Osteoblast (primary cell): ENCODE results near the gene IZUMO1. TPM values are rescaled to one million over a fixed set of nuclear protein-coding genes. Genes with fewer than 3 reads are reported as not detected.

Experiments used
- small RNA-seq: library from RNA; depleted of rRNA; stranded (forward); fragments of <200 nt; gene quantifications from one replicate; pipeline ENCODE3, GENCODE V24; 2012
- total RNA-seq: library from RNA; depleted of rRNA; stranded (reverse); fragments of >200 nt; gene quantifications from 2 replicates; pipeline ENCODE4 v1.2.3, GENCODE V29; 2012

The IZUMO1 gene
- total RNA-seq, 1 donor, result not detected

Small RNAs within 50 kb of the gene (small RNA-seq; reads per million reads assigned to genes)
- not detected for gene RNU6-317P

Other genes starting within 250 kb of the IZUMO1 start
- not detected in 2 replicates for gene LMTK3, start 235.1 kb downstream of the IZUMO1 start, total RNA-seq
- under 0.01 TPM in 1 of 2 replicates, not detected in the other for gene SULT2B1, start 194.7 kb downstream of the IZUMO1 start, total RNA-seq
- not detected in 2 replicates for gene SPACA4, start 140.2 kb downstream of the IZUMO1 start, total RNA-seq
- 0.29 TPM in 1 of 2 replicates, not detected in the other for gene FAM83E, start 131.8 kb downstream of the IZUMO1 start, total RNA-seq
- gene RPL18, start 127.7 kb downstream of the IZUMO1 start, total RNA-seq, result 1,357 and 1,526 TPM in 2 replicates
- gene SPHK2, start 127.4 kb downstream of the IZUMO1 start, total RNA-seq, result 13.0 and 13.3 TPM in 2 replicates
- gene DBP, start 109.5 kb downstream of the IZUMO1 start, total RNA-seq, result 14.5 and 18.3 TPM in 2 replicates
- 1.8 and 2.7 TPM in 2 replicates for gene CA11, start 100.7 kb downstream of the IZUMO1 start, total RNA-seq
- under 0.01 and 0.29 TPM in 2 replicates for gene NTN5, start 73.9 kb downstream of the IZUMO1 start, total RNA-seq
- gene FUT2, start 50.9 kb downstream of the IZUMO1 start, total RNA-seq, result not detected in 2 replicates
- 0.36 and 0.59 TPM in 2 replicates for gene MAMSTR, start 27.2 kb downstream of the IZUMO1 start, total RNA-seq
- gene RASIP1, start 6.3 kb downstream of the IZUMO1 start, total RNA-seq, result 2.1 and 3.6 TPM in 2 replicates
- under 0.01 TPM in 1 of 2 replicates, not detected in the other for gene FUT1, start 5.7 kb upstream of the IZUMO1 start, total RNA-seq
- gene FGF21, start 8.6 kb upstream of the IZUMO1 start, total RNA-seq, result not detected in 2 replicates
- 29.7 and 30.1 TPM in 2 replicates for gene BCAT2, start 64.1 kb upstream of the IZUMO1 start, total RNA-seq
- 1.8 and 2.1 TPM in 2 replicates for gene HSD17B14, start 89.6 kb upstream of the IZUMO1 start, total RNA-seq
- gene PLEKHA4, start 121.7 kb upstream of the IZUMO1 start, total RNA-seq, result 21.4 and 28.6 TPM in 2 replicates
- gene PPP1R15A, start 125.5 kb upstream of the IZUMO1 start, total RNA-seq, result 70.4 and 84.0 TPM in 2 replicates
- gene TULP2, start 151.8 kb upstream of the IZUMO1 start, total RNA-seq, result not detected in 2 replicates
- 242 and 300 TPM in 2 replicates for gene NUCB1, start 153.4 kb upstream of the IZUMO1 start, total RNA-seq
- gene DHDH, start 186.8 kb upstream of the IZUMO1 start, total RNA-seq, result 0.29 and 0.36 TPM in 2 replicates
- gene BAX, start 208.0 kb upstream of the IZUMO1 start, total RNA-seq, result 78.4 and 78.9 TPM in 2 replicates
- 3,966 and 4,197 TPM in 2 replicates for gene FTL, start 218.4 kb upstream of the IZUMO1 start, total RNA-seq
- gene GYS1, start 246.4 kb upstream of the IZUMO1 start, total RNA-seq, result 25.6 and 44.5 TPM in 2 replicates
- 113 and 122 TPM in 2 replicates for gene RUVBL2, start 247.0 kb upstream of the IZUMO1 start, total RNA-seq